Activated effector memory CD4-positive, alpha-beta T cell treated with anti-CD3 and anti-CD28 coated beads, Interleukin-2, amount 50 U/mL, for 16 hours (primary cell): Measurements from ENCODE around the gene SERP2.
A peak's percentile ranks its signal among the peaks of the same experiment; 100 is the strongest.

Experiments
- DNase-seq: peaks from one replicate; pipeline ENCODE4 v3.0.0-alpha.2; 2020

Gene SERP2

GRCh38 chr13:44436589-44437337, 63.1 kb downstream of the SERP2 start:
- DNase-seq = peak; percentile 83

- no peak for DNase-seq
Observed at GRCh38 chr13:44437356-44438233, 64.0 kb downstream of the SERP2 start.

GRCh38 chr13:44438234-44438579, 64.6 kb downstream of the SERP2 start:
- DNase-seq = no peak

- no peak for DNase-seq
Observed at GRCh38 chr13:44439452-44440024, 65.9 kb downstream of the SERP2 start.

- DNase-seq = no peak
Observed at GRCh38 chr13:44440046-44440608, 66.5 kb downstream of the SERP2 start.
